Superior temporal gyrus (tissue), 1 donor: ENCODE measurements around the gene MOCS2.

Experiments used
- DNase-seq: peaks from one replicate; pipeline ENCODE4 v3.0.0-alpha.2; 2016; ENCODE audit errors: extremely low spot score

The MOCS2 gene

DNA sequence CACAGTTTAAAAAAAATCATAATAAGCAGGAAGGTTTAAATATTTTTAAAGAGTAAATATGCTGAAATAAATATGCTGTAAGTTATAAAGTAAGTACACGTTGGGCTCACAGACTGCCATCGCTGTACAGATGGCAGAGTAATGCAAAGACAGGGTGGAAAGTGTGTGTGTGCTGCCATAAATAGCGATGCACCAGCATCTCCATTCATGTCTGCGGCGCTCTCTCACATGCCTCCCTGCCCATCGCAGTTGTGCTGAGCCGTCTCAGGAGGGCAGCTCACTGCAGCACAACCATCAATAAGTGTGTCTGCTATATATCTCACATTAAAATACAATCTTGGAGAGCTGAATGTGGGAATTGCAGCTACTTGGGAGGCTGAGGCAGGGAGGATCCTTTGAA lies 14.3 kb downstream of the MOCS2 start:
- no peak for DNase-seq

DNA sequence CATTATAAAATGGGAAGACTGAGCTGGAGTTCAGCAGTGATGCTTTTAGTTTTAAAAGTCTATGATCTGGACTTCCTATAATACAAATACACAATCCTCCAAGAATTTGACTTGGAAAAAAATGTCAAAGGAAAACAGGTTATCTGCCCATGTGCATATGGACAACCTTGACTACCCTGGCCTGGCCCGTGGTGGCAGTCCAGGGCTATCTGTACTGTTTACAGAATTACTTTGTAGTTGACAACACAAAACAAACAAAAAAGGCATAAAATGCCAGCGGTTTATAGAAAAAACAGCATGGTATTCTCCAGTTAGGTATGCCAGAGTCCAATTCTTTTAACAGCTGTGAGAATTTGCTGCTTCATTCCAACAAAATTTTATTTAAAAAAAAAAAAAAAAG lies 17.3 kb downstream of the MOCS2 start:
- no peak for DNase-seq

DNA sequence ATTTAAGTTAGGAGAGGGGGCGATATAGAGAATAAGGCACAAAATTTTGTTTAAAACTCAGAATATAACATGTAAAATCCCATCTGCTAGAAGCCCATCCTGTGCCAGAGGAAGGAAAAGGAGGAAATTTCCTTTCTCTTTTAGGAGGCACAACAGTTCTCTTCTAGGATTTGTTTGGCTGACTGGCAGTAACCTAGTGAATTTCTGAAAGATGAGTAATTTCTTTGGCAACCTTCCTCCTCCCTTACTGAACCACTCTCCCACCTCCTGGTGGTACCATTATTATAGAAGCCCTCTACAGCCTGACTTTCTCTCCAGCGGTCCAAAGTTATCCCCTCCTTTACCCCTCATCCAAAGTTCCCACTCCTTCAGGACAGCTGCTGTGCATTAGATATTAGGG lies 18.3 kb downstream of the MOCS2 start:
- DNase-seq: no peak

DNA sequence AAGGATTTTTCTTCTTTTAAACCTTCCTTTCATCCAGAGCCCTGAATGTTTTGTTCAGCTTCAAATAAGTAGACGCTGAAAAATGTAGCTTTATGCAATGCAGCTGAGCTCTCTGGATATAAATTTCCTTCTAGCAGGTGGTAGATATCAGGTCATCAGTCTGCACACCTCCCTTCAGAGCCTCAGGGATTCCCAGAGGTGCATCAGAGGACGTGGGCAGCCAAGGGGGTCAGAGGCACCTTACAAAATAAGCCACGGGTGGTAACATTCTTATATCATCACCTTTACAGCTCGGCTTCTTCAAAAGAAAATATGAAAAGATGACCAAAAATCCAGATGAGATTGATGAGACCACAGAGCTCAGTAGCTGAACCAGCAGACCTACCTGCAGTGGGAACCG lies 19.3 kb downstream of the MOCS2 start:
- DNase-seq: no peak

DNA sequence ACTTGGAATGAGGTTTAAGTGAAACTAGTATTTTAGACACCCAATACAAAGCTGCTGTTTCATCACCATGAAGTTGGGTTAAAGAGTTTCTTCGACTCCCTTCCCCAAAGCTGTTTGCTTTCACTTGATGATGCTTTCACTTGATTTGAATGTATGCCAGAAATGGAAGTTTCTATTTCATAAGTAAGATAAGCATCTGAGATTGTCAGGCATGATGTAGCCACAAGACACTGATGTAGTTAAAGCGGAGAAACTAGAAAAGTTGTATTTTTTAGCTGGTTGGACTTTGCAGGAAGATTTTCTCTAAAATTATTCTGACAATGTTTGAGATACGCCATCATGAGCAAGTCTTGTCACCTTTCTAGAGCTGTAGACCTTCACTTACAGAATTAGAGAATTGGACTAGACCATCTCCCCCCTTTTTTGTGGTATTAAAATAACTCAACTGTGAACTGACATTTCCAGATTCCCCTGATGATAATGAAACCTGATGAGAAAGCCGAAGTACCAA lies 20.0 kb downstream of the MOCS2 start:
- DNase-seq: no peak

DNA sequence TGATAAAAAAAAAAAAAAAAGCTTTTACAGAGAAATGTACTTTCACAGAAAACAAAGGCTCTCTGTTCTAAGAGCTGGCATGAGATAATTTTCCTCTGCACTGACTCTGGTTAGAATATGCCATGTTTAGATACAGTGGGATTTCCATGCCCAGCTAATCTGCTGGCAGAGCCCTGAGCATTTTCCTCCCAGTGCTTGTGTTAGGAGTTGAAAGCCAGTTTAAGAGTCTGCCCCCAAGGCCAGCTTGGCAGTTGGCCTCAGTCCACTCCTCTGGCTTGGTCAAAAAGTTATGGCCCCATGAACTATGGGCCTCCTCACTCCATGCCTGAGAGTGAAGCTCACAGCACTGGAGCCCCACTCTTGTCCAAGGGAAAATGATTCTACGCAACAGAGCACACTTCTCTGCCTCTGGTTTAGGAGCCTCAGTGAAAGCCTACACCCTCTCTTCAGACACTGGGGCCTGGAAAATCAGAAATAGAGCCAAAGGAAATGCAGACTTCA lies 21.9 kb downstream of the MOCS2 start:
- DNase-seq: peak; percentile 97

DNA sequence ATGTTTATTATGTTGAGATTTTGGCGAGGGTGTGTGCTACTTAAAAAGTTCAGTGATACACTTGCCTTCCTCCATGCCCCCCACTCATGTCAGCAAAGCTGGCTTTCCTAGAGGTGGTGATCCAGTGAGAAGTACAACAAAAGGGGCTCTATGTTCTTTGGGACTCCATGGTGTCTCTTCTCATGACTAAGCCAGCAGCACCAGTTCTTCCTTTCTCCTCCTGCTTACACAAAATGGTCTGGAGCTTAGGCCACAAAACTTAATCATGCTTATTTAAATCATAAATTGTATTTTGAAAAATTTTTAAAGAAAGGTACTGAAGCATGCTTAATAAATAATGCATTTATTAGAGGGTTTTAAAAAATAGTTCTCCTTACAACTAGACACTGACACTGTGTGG lies 22.4 kb downstream of the MOCS2 start:
- no peak for DNase-seq

DNA sequence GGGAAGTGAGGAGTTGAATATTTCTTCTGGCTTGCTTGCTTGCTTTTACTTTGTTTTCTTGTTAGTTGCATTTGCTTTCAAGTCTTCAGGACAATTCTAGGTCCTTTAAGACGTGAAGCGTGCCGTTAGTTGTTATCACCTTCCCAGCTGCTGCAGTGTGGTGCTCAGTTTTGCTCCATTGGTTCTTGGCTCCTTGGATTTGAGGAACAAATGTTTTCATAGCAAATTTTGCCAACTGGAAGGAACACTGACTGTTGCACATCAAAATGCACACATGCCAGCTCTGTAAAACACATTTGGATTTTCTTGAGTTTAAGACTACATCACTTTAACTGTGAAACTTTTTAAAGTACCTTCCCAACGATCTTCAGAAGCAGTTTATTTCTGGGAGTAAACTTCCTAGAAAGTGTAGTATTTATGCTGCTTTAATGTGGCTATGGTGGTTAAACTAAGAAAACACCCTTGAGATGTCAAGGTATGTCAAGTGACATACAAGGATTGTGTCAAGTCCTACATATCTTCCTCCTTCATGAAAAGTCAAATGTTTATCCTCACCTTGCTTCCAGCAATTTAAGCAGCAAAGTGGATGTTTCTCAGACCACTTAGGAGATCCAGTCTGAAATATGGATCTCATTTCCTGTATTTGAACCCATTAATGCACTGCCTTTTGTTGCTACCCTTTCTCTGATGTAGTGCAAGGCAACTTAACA lies 24.9 kb downstream of the MOCS2 start:
- no peak for DNase-seq

DNA sequence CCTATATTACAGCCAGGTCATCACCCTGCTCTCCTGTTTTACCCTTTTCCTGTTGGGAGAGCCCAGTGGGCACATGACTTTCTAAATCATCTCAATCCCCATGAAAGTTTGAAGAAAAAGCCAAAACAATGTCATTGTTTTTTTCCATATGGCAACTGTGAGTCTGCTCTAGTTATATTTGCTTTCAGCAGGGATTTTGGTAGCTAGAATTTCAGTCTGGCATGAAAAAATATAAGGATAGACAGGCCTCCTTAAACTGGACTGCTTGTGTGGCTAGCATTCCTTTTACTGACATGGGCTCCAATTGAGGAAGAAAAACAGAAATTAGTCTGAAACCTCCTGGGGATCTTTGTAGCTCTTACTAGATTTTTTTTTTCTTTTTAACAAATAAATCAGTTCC lies 25.6 kb downstream of the MOCS2 start:
- no peak for DNase-seq

DNA sequence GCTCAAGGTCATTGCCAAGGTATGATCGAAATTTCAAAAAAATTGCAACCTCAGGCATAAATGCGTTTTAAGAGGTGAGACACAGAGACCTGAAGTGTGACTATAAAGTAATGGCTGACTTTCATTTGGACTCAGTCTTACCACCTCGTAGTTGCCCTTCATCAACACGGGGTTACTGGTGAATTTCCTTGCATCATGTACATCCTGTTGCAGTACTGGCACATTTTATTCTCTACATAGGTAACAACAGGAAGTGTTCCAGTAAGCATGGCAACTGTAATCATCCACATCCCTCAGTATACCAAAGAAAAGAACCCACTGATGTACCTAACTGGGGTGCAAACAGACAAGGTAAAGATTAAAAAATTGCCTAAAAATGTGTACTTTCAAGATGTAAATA lies 29.3 kb downstream of the MOCS2 start:
- no peak for DNase-seq

DNA sequence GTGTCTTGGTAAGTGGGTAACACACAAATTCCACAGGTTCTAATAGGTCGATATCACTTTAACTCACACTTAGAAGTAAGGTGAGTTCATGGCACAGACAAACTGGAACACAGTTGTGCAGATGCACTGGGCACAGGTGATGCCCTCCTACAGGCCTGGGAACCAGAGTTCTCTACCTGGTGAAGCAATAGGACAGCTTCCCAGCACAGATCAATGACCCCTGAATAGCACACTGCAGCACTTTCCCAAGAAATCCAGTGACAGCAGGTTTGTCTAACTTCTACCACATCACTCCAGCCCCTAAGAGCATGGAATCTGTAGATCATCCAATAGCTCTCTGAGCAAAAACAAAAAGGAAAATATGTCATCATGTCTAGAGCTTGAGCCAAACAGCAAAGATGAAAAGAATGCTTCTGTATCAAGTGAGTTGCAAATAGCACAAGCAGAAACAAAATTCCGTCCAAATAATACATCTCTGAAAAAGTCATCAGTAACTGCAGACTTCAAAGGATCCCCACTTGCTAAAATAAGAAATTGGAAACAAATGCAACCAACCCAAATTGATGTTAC lies 33.5 kb downstream of the MOCS2 start:
- no peak for DNase-seq

DNA sequence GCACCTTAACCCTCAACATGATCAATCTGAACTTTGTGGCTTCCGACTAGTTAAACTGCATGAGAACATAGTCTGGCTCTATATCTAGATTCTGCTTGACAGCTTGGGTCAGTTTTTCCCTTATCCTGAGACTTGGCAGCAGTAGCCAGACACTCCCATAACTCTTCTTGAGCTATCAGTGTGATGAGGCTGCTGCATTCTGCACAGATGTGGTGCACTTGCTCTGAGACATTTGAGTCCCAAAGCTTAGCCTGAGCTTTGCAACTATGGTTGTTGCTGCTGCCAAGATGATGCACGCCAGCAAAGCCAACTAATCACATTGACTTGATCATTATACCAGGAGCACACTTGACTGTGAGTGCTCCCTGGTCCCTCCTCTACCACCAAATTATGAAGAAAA lies 36.2 kb downstream of the MOCS2 start:
- DNase-seq: no peak

DNA sequence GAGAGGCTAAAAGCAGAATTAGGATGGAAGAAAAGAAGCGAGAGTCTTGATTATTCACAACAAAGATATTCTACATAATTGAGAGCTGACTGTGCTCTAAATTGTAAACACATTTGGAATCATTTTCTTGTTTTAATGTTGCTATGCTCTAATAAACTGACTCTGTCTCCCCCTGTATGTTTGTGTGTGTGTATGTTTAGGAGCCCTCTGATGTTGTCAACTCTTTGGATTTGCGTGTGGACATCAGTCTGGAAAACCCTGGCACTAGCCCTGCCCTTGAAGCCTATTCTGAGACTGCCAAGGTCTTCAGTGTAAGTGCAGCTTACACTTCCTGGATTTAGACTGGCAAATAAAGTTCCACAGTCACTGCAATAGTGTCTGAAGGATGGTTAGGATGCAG lies 37.8 kb downstream of the MOCS2 start:
- no peak for DNase-seq

DNA sequence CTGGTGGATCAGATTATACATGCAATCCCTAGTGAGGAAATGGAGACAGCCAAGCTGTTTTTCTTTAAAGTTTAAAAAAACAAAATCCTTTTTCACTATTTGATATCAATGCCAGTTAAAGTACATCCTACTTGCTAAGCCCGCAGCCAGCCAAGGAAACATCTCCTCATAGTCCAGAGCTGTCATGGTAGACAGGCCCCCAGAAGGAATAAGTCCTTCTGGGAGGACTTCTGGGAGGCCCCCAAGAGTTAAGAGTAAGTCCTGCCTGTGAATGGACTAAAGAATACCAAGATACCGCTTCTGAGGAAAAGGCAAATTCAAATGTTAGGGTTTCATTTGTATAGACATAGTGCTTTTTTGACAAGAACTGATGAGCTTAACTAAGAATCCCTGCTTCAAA lies 38.3 kb downstream of the MOCS2 start:
- no peak for DNase-seq

DNA sequence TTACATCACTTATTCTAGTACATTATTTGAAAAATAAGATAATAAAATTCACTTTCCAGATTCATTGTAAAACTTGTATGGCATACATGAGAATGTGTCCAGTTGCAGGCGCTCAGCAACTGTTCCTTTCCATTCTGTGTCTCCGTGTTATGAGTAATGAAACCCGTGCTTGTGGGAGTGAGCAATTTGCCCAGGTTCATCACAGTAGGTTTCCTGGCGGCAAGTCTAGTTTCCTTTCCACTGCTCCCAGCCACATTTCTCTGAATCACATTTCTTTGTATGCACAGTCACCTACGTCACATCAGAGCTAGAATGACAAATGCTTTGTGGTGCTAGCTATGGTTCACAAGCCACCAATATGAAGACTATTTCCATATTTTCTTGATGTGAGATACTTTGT lies 39.9 kb downstream of the MOCS2 start:
- no peak for DNase-seq

DNA sequence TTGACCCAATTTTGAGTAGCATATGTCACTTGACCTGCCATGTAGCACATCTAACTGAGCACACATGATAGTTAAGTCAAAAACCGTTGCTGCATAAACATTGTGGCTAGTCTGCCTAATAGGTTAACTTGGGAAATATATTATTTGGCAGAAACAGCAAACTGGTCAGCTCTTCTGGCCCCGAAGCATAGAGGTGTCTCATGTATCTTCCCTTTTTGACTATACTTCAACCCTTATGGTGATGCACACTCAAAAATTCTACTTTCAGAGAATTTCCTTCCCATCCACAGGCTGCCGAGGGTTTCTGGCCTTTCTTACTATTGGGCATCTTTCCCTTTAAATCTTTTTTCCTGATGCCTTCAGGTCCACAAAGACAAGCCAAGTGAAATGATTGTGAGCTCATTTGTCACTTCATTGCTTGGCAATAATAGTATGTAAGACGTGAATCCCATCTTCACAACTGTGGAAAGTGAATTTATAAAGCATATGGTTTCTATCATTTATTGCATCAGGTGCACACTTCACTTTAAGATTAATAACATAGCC lies 41.2 kb downstream of the MOCS2 start:
- no peak for DNase-seq

DNA sequence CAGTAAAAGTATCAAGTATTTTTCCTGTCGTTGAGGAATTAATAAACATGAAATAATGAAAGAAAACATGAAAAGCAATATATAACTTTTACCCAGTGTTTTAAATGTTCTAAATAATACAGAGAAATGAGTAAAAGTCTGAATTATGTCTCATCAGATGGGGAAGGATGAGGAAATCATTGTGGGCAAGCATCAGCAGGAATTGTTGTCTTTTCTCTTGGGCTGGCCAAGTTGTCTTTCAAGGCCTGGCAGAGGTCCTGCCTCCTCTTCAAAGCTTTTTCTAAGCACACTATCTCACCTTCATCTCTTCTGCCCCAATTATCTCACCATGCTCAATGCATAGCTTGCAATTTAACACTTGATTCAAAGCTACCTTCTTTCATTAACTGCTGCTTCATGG lies 41.9 kb downstream of the MOCS2 start:
- no peak for DNase-seq

DNA sequence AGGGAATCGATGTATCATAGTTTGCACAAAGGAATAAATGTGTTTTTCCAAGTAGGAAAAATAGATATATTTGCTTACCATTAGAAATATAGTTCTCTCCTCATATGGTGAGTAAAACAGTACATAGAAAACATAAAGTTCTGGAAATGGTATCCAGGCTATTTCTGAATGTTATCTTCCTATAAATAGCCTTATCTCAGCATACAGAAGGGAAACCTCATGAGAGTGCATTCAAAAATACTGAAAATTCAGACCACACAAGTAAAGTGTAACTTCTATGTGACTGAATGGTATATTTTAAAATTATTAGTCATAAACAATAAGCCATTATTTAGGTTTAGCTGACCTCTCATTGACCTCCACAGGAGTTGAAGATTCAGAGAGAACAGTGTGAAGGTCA lies 43.5 kb downstream of the MOCS2 start:
- DNase-seq: no peak

DNA sequence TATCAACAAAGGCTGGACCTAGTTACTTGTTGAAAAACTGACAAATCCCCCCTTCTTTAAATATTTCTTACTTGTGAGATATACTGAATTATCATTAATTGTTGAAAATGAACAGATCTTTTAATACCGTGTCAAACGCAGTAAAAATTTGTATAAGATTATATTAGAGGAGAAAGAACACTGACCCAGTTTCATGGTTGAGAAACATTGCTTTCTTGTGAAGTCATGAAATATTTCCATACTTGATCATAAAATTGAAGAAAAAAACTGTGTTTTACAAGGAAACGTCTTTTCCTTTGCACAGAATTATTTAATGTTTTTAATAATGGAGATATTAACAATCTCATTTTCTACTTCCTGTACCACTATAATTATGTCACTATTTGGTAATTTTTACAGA lies 45.8 kb downstream of the MOCS2 start:
- no peak for DNase-seq

DNA sequence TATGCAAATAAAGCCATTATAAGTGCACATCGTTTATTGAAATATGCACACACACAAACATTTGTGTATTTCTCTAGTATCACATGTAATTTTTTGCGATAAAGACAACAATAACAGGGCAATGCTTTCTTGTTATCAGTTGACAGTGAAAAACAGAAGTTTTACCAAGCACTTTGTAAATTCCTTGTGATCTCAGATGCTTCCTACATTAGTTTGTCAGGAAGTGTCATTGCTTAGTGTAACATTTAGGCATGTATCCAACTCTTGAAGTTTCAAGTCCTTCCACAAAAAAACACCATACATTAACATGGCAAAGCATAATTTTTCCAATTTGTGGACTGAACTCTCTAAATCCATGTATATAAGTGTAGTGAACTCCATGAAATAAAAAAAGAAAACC lies 46.4 kb downstream of the MOCS2 start:
- no peak for DNase-seq

DNA sequence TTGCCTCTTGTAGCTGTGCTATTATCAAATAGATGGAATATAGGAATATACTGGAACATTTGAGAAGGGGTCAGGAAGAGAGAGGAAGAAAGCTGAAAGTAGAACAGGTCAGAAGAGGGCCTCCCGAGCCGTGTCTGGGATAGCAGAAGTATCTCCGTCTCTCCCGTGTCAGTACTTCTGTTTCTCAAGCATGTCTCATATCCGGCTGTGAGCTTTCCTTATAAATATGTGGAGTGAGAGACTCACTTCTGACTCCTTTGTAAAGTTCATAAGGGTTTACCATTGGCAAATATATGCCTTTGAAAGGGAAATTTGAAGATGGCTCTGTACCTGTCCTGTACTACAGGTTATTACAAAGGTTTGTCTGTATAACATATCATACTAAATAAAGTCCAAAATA lies 50.3 kb downstream of the MOCS2 start:
- DNase-seq: no peak

DNA sequence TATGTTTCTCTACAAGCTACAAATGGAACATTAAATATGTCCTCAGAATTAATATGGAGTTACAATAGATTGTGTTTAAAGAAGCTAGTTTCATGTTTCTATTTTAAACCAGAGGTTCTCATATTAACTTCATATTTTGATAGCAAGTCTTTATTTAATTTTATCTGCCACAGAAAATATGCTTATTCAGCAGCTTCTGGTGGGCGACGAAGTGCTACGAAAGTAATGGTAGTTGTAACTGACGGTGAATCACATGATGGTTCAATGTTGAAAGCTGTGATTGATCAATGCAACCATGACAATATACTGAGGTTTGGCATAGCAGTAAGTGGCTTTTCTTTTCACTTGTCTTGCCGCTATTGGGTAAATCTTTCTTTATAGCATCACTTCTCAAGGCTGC lies 54.2 kb downstream of the MOCS2 start:
- DNase-seq: no peak

DNA sequence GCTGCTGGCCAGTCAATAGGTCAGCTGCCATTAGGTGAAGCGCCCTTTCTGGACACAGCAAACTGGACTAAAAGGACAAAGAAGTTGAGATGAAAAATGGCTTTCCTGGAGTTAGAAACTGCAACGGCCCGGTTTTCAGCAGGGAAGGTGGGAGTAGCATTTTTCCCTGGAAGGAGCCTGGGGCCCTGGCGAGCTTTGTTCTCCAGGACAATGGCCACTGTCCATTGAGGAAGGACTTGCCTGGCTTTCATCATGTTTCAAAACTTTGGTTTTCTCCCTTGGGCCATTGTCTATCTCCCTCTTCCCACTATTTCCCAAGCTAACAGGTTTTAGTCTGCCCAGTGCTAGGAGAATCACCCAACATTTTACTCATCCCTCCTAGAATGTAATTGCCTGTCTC lies 56.2 kb downstream of the MOCS2 start:
- no peak for DNase-seq
